NK-92 treated with Interleukin-12 subunit alpha and Interleukin-12 subunit beta, amount 100 ng/mL, for 24 hours (cell line): ENCODE results near the gene MEGF9.

Experiments
- DNase-seq: peaks from one replicate; lab custom pipeline; 2025; lab: John Stamatoyannopoulos, UW

The MEGF9 gene

DNA sequence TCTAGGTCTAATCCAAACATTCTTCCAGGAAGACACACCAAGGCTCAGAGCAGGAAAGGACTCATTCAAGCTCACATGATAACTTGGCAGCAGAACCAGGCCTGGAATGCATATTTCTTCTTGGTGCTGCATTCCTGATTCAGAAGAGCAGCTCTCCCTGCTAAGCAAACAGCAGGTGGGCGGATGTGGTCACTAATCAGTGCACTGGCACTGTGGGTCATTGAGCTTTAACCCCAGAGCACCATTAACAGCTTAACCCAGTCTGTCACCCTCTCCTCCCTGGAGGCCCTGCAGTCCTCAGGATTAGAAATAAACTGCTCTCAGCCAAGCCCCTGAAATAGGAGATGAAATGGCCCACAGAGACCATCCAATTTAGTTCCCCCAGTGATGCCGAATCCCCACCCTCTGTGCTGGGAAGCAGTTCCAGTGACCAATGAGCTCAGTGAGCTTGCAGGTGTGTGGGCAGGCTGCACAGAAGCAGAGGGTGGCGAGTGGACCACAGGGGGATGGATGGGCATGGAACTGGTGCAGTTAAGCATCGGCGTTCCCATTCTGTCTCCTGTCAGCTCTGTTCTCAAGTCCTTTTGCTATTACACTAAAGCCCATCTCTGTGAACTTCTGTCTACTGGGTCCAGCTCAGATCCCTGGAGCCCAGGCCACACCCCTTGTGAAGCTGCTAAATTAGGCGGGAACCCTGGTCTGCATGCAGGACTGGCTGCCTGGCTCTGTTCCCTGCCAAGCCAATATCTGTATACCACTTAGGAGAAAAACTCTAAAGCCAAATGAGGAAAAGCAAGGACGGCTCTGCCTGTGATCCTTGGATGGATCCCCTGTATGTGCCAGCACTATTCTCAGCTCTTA, 16.6 kb upstream of the MEGF9 start:
- no peak for DNase-seq

DNA sequence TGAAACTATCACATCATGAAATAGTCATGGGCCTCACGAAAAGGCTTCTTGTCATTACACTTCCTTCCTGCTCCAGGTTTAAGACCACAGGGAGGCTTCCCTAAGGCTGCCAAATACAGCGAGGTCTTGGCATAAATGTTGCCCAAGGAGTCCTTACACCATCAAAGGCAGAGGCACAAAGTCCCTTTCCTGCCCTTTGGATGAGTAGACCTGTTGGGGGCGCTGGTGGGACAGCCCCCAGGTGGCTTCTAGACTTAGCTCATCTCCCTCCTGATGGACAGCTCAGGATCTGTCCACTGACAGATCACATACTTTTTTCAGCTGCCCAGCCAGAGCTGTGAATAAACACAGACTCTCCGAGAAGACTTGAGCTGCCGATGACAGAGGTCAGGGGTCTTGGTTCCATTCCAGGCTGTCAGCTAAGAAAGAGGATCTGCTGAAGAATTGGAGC, 15.5 kb upstream of the MEGF9 start:
- no peak for DNase-seq

DNA sequence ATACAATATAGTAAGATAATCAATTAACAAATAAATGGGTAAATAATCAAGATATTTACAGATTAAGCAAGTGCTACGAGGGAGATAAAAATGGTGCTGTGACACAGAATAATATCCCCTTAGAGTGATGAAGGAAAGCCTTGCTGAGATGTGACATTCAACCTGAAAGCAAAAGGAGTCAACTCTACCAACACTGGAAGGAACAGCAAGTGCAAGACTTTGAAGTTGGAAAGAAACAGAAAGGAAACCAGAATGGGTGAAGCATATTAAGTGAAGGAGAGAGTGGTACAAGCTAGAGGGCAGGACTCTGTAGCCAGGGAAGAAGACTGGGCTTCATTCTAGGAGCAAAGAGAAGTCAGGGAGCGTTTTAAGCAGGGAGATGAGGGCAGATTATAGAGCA, 12.2 kb upstream of the MEGF9 start:
- no peak for DNase-seq

DNA sequence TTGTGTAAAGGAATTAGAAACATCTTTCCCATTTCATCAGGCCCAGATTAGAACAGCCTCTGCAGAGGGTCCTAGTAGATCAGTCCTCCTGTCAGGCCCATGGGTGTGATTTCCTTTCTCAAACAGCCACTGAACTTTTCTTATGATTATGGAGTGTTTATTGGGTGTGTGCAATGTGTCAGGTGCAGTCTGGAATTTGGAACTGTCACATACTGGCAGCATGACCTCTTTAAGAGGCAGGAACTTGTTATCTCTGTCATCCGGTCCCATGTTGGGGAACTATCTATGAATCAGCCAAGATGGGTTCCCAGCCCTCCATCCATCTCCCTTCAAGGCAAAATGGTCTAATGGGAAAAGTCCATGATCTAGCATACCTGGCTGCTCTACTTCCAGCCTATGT, 11.6 kb upstream of the MEGF9 start:
- DNase-seq: no peak

DNA sequence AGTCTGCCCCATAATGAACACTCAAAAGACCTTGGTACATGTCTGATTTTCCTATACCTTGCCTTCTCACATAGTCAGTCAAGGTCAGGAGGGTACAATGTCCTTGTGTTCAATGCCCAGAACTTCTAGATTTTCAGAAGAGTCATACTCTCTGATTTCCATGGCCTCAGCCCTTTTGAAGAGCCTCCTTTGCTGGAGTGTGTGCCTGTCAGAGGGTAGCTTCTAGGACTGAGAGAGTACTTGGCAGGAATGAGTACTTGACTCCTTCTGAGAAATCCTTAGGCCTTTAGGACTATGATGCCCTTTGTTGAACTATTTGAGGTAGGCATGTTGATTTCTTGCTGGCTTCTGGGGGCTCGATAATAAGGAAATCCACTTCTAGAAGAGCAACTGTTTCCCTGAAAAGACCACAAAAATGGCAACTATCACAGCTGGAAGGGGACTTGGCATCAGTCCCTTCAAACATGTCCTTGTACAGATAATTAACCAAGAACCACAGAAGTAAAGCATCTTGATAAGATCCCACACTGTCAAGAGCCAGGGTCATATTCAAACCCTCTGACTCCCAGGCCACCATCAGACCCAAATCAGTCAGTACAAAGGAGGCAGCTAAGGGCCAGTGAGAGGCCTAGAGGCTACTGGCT, 10.6 kb upstream of the MEGF9 start:
- no peak for DNase-seq

DNA sequence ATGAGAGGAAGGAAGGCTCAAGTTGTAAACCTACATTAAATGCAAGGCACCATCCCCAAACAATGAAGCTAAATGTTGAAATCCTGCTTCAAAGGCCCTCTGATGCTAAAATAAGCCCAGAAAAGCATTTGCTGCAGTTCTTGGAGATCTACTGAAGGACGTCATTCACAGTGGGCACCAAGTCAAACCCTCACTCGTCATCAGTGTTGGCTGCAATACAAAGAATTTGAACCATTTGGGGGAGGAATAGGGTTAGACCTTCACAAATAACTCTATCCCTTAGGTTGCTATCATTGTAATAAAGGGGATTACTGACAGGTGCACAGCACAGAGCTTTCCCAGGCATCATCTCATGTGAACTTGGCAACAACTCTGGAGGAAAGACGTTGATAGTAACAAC, 9.3 kb upstream of the MEGF9 start:
- no peak for DNase-seq

DNA sequence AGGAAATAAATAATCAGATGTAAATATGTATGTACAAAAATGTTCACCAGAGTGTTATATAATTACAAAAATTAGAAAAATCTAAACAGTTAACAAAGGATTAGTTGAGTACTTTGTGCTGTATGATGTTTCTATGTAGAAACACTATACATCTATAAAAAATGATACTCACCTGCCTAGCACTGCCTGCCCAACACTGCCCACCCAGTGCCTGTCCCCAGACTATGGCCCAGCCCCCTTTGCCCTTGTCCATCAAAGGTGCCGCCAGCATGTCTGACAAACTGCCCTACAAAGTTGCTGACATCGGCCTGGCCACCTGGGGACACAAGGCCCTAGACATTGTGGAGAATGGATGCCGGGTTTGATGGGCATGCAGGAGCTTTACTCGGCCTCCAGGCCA, 6.1 kb upstream of the MEGF9 start:
- DNase-seq: no peak

DNA sequence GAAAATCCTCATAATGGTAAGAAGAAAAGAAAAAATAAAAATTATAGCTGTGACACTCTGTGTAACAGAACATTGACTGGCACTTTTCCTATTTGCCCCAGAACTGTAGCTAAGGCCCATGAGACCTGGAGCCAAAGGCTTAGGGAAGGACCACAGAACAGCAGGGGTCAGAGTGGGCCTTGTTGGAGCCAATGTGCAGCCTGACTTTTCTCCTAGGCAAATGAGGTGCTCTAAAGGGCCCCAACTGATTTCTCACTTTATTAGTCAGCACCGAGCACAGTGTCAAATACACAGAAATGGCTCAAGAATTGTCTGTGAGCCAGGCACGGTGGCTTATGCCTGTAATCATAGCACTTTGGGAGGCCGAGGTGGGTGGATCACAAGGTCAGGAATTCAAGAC, 4.0 kb upstream of the MEGF9 start:
- DNase-seq: no peak

DNA sequence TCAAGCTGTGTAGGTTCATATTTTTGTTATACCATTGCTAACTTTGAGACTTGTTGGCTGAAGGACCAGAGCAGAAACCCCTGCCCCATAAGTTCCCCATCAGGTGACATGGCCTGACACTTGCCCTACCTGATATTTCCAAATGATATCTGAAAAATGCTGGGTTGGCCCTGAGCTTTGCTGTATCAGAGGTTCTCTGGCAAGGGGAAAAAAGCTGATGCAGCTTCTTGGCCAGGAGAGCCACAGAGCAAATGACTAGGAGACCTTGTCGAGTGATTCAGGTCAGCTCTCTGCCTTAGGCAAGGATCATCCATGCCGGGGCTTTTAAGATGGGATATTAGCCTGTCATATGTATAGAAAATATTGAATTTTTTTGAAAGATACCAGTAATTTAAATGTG, 2.9 kb upstream of the MEGF9 start:
- no peak for DNase-seq

DNA sequence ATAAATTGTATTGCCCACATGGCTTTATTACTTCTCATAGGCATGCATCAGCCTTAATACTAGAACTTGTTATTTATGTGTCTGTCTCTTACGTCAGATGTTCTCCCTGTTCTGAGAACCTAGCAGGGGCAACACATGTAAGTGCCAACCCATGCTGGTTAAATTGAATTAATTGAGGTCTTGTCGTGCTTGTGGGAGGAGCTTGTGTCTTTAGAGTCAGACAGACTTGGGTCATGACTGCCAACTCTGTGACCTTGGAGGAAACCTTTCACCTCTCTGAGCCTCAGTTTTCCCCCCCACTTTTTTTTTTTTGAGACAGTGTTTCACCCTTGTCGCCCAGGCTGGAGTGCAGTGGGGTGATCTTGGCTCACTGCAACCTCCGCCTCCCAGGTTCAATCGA, 2.2 kb upstream of the MEGF9 start:
- DNase-seq: no peak

DNA sequence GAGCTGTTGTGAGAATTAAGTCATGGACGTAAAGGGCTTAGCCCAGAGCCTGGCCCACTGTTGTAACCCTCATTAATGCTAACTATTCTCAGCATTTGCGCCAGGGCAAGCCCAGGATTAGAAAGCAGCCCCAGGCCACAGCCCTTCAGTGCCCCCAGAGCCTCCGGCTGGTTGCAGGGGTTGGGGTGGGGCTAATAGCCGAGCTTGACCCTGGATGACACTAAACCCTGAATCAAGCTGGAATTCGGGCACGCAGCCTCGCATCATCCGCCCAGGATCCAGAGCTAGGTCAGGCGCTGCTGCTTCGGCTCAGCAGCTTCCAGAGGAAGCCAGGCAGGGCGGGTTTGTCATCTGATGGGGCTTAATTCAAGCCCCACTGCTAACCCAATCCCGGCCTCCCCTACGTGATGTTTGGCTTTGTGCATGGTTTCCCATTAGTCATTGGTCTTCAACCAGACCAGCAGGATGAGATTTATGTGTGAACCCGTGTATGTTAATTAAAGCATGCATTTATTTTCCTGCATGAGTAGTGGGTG, 1.2 kb upstream of the MEGF9 start:
- no peak for DNase-seq

DNA sequence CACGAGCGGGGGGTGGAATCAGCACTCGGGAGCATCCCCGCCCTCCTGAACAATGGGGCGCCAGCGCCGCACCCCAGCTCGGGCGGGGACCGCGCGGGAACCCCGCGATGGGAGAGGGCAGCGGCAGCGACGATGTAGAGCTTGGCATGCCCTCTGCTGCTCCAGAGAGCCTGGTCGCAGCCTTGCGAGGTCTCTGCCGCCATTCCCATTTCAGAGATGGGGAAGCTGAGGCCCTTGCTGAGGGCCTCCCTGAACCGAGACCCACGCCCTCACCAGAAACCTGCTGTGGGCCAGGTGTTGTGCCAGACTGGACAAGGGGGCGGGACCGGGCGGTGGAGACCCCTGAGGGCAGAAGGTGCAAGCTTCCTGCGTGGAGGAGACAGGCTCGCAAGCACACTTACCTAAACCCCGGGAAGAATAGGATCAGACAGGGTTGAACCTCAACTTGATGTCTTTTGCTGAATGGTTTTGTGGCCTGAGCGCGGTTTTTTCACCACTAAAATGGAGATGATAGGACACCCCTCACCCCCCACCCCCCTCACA, 647 bp upstream of the MEGF9 start:
- no peak for DNase-seq

DNA sequence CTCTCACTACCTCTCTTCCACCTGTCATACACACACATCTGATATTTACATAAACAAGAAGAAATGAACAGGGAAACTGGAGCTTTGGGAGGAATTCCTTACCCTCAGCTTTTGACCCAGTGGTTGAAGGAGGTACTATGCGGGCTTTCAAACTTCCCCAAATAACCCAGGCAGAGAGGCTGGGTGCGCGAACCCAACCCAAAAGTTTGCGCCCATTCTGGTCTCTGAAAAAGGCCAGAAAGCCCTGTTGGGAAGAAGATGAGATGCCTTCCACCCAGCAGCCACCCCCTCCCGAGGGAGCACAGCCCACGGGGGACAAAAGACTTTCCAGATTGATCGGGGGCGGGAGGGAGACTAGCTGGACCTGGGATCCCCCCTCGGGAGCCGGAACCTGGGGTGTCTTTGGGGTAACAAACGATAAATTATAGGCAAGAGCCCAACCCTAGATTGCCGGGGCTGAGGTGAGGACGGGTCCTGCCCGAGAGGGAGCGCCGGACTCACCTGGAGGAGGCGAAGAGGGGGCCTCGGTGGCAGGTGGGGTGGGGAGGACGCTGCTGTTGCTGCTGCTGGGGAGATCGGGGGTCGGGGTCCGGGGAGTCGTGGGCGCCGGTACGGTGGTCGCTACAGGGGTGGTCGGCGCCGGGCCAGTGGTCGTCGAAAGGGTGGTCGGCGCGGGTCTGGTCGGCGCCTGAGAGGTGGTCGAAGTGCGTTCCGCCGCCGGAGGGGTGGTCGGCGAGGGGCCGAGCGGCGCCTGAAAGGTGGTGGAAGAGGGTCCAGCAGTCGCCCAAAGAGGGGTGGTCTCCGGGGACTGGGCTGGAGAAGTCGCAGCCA, 798 bp downstream of the MEGF9 start:
- no peak for DNase-seq

DNA sequence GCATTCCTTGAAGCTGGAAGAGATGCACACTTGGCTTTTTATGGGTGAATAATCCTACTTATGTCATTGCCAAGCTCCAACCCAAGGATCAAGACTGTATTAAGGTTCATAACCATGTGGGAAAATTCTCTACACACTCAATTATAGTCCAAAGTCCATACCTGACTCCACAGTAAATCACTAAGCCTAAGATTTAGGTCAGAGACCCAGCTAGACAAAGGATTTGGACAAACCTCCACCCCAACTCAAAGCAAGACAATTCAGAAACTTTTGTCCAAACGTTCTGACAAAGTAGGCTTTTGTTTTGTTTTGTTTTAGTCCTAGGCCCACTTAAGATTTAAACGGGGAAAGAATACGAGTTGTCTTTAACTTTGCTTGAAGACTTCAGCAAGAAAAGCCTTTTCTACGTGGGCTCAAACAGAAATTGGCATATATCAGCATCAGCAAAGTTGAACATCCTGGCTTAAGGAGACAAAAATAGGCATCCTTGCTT, 1.7 kb downstream of the MEGF9 start:
- no peak for DNase-seq

DNA sequence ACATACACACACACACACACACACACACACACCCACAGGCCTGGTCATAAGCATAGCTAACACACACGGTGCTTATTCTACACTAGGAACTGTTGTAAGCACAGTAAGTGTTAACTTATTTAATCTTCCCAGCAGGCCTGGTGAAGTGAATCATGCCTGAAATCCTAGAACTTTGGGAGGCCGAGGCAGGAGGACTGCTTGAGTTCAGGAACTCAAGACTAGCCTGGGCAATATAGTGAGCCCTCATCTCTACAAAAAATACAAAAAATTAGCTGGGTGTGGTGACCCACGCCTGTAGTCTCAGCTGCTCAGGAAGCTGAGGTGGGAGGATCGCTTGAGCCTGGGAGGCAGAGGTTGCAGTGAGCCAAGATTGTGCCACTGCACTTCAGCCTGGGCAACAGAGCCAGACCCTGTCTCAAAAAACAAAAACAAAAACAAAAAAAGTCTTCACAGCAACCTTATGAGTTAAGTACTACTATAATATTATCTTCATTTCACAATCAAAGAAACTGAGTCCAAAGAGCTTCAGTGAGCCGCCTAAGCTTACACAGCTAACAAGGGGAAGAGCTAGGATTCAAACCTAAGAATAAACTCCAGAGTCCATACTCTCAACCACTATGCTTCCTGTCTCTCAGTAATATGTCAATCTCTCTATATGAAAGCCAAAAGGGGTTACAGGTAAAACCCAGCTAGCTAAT, 2.3 kb downstream of the MEGF9 start:
- no peak for DNase-seq

DNA sequence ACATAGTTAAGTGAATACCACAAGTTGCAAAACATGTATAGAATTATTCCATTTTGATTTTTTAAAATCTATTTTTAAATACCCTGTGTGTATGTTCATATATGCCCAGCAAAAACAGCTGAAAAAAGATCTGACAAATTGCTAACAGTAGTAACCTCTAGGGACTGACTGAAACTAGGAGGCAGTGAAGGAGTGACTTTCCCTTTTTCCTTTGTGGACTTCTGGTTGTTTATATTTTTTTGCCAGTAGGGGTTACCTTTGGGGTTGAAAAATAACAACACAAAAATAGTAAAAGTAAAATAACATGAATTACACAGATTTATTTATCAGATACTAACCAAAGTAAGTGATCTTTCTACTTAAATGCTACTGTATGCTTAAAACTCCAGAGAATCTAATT, 2.9 kb downstream of the MEGF9 start:
- no peak for DNase-seq

DNA sequence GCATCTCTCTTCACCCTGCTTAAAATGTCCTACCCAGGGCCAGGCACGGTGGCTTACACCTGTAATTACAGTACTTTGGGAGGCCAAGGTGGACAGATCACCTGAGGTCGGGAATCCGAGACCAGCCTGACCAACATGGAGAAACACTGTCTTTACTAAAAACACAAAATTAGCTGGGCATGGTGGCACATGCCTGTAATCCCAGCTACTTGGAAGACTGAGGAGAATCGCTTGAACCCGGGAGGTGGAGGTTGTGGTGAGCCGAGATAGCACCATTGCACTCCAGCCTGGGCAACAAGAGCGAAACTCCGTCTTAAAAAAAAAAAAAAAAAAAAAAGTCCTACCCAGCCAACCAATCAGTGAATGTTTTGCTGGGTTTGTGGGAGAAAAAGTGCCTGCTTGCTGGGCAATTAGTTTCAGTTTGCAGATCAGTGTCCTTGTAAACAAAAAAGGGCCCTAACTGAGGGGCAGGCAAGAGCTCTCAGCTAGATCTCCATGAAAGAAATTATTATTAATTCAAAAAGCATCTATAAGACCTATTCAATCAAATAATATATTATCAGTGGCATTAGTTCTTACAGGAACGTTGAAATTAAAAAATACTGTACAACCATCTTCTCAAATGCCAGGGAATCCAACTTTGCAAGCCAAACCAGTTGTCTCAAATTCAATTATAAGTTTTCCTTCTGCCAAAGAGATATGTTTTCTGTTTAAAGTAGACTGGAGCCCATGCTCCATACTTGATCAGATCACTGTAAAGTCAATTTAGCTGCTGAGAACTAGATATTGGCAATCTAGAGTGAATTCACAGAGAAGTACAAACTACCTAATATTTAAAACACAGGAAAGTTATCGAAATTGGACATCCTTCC, 3.9 kb downstream of the MEGF9 start:
- no peak for DNase-seq

DNA sequence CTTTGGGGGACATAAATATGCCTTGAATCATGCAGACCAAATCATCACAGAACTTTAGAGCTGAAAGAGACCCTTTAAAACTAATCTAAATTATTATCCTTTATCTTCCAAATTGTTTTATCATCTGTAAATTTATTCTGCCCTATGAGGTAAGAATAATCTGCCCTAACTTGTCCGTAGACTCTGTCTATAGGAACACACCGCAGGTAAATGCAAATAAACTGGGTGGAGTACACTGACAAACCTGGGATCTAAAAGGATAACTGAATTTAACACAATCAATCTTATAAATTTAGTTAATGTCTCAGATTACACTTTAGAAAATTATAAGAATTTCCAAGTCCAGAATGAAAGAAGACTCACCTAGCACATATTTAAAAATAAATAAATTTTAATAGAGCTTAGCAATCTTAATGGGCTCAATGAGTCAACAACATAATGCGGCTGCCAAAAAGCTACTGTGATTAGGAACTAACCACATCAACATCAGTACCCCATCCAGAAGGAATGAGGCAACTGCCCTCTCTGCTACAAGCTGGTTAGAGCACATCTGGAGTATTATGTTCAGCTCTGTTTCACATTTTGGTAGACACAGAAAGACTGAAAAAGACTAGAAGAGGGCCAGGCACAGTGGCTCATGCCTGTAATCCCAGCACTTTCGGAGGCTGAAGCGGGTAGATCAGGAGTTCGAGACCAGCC, 5.6 kb downstream of the MEGF9 start:
- no peak for DNase-seq

DNA sequence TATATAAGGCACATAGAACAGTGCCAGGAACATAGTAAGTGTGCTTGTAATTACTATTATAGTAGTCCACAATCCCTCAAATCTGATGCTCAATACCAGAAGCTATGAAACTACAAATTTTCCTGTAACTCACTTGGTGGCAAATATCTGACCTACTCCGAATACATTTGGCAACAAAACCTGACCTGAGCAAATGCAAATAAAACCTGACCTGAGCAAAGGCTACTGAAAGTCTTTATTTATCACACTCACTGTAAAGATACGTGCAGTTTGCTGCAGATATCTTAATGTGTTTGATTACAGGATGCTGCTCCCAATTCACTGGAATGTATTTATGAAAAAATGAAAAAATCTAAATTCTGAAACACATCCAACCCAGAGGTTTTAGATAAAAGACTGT, 7.1 kb downstream of the MEGF9 start:
- no peak for DNase-seq

DNA sequence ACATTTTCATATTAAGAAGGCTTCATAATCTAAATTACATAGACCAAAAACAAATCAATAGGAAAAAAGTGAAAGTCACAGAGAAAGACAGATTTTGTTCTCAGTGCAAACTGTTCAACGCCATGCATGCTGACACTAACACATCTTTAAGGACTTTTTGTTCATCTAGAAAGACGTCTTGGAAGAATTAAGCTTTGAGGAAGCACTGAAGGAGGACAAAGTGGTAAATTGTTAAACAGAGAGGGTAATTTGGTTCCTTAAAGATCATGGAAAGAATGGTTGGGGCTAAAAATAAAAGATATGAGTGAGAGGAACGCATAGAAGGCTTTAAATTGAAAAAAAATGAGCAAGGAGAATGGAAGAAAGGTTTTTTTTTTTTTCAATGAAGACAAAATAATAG, 9.1 kb downstream of the MEGF9 start:
- DNase-seq: no peak
